CD4-positive, alpha-beta T cell (primary cell): ENCODE measurements around the gene SH3TC2. TPM values are rescaled to one million over a fixed set of nuclear protein-coding genes. Genes with fewer than 3 reads are reported as not detected.

Experiments
- ATAC-seq: fragments of 200-7000 bp; cut with Tn5 transposase; one replicate; pipeline ENCODE4 v1.10.0; 2022; ENCODE audit warnings: mild to moderate bottlenecking; ENCODE audit not compliant: poor library complexity
- CTCF ChIA-PET: fragments of 350-600 bp; sonication (Branson Sonifier 250); formaldehyde crosslinking; loops from one replicate; lab custom pipeline; 2021; ENCODE audit warnings: antibody characterized with exemption, inconsistent platforms; lab: Charles Lee
- POLR2A ChIA-PET: fragments of 350-600 bp; sonication (Branson Sonifier 250); formaldehyde crosslinking; loops from one replicate; lab custom pipeline; 2021; ENCODE audit warnings: antibody characterized with exemption, inconsistent platforms; lab: Charles Lee
- DNase-seq, 14 experiments: peaks; one replicate each; pipeline ENCODE4 v3.0.0-alpha.2; 2013 to 2020; ENCODE audit warnings: mixed read lengths in 2 of 14
- H3K27ac ChIP-seq, 2 donors: one replicate each; pipeline versions ENCODE4 v1.5.1 to v1.7.0; 2013; ENCODE audit warnings: low read length in 2 of 2, low read depth in 1 of 2, mild to moderate bottlenecking in 1 of 2
- H3K27me3 ChIP-seq, 2 experiments: 1 replicate in 1 of 2; 2 replicates in 1 of 2; pipeline versions ENCODE4 v1.6.1 to v1.7.0; 2013; ENCODE audit warnings: low read length in 2 of 2, control low read depth in 1 of 2, mild to moderate bottlenecking in 1 of 2, moderate library complexity in 1 of 2; ENCODE audit not compliant: insufficient read depth in 2 of 2, control insufficient read depth in 1 of 2
- H3K36me3 ChIP-seq: one replicate; pipeline ENCODE4 v1.6.1; 2013; ENCODE audit warnings: low read length, control low read depth; ENCODE audit not compliant: insufficient read depth
- H3K4me1 ChIP-seq: one replicate; pipeline ENCODE4 v1.6.1; 2013; ENCODE audit warnings: low read length, control low read depth; ENCODE audit not compliant: insufficient read depth
- H3K4me3 ChIP-seq: one replicate; pipeline ENCODE4 v1.5.1; 2013; ENCODE audit warnings: mild to moderate bottlenecking, low read length, moderate library complexity
- H3K9me3 ChIP-seq, 2 experiments: 1 replicate in 1 of 2; 2 replicates in 1 of 2; pipeline versions ENCODE4 v1.6.1 to v1.7.0; 2013; ENCODE audit warnings: low read length in 2 of 2, mild to moderate bottlenecking in 2 of 2, control low read depth in 1 of 2, moderate library complexity in 1 of 2; ENCODE audit not compliant: control insufficient read depth in 1 of 2, insufficient read depth in 1 of 2
- H3K27ac Mint-ChIP-seq: one replicate; pipeline ENCODE4 v1.8.0; 2020; ENCODE audit warnings: mixed read lengths
- H3K27me3 Mint-ChIP-seq: one replicate; pipeline ENCODE4 v1.8.0; 2021; ENCODE audit warnings: mixed read lengths
- H3K36me3 Mint-ChIP-seq: one replicate; pipeline ENCODE4 v1.8.0; 2021; ENCODE audit warnings: low read depth, mixed read lengths
- H3K4me1 Mint-ChIP-seq: one replicate; pipeline ENCODE4 v1.8.0; 2021; ENCODE audit warnings: low read depth, mixed read lengths
- H3K4me3 Mint-ChIP-seq: one replicate; pipeline ENCODE4 v1.8.0; 2020; ENCODE audit warnings: mild to moderate bottlenecking, mixed read lengths
- H3K9me3 Mint-ChIP-seq: one replicate; pipeline ENCODE4 v1.8.0; 2020; ENCODE audit warnings: mixed read lengths
- intact Hi-C, 2 experiments: fragments of 100-400 bp; cut with DNase I in 1 of 2; cut with micrococcal nuclease in 1 of 2; formaldehyde crosslinking; loops; one replicate each; pipeline versions ENCODE4 v1.15.1 to v1.9.0; 2023 to 2025; cut with DNase I, micrococcal nuclease
- total RNA-seq, 174 experiments: library from RNA in 2 of 174; stranded (reverse) in 2 of 174; gene quantifications; one replicate each; pipeline ENCODE4 v1.2.3 and lab custom pipeline; 2021 to 2026
- TF ChIP-seq, protein P1 (sequence below): fragments of 200-600 bp; IDR thresholded peaks from one replicate; pipeline ENCODE4 v1.8.0; 2022; ENCODE audit warnings: antibody characterized with exemption, mild to moderate bottlenecking

SH3TC2 gene
- total RNA-seq, 2 experiments from 2014 or later: not detected

DNA sequence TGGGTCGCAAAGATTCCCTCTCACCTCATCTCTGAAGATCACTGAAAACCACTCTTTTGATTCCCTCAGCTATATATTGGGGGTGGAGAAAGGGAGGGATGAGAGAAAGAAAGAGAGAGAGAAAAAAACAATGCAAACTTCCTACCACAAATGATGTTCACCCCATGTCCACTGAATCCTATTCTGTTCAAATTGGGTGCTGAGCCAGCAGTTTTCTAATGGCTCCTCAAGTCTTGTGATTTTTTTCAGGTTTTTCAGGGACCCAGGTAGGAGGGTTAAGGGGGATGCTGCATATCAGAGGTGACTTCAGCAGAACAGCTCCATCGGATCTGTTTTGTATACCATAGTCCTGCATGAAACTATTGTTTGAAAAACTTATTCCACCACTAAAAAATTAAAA, 95.9 kb downstream of the SH3TC2 start:
- TF ChIP-seq, protein P1, sequence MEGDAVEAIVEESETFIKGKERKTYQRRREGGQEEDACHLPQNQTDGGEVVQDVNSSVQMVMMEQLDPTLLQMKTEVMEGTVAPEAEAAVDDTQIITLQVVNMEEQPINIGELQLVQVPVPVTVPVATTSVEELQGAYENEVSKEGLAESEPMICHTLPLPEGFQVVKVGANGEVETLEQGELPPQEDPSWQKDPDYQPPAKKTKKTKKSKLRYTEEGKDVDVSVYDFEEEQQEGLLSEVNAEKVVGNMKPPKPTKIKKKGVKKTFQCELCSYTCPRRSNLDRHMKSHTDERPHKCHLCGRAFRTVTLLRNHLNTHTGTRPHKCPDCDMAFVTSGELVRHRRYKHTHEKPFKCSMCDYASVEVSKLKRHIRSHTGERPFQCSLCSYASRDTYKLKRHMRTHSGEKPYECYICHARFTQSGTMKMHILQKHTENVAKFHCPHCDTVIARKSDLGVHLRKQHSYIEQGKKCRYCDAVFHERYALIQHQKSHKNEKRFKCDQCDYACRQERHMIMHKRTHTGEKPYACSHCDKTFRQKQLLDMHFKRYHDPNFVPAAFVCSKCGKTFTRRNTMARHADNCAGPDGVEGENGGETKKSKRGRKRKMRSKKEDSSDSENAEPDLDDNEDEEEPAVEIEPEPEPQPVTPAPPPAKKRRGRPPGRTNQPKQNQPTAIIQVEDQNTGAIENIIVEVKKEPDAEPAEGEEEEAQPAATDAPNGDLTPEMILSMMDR: no peak
- intact Hi-C loops: no loop called here
- H3K4me3 Mint-ChIP-seq: no peak overlapping the region
- CTCF ChIA-PET: no interaction called here
- Histone ChIP-seq H3K4me1 (peaks cover 2% of the 10 kb centered on the region), H3K27me3 (no peaks in the 10 kb centered on the region), H3K36me3 (no peaks in the 10 kb centered on the region), H3K9me3 (no peaks in the 10 kb centered on the region), H3K27ac (no peak overlapping the region), H3K4me3 (no peak overlapping the region)
- POLR2A ChIA-PET: no interaction called here
- ATAC-seq (no peak), DNase-seq (no peak)
- no peaks in the 10 kb centered on the region for H3K9me3 Mint-ChIP-seq
- H3K36me3 Mint-ChIP-seq: no peaks in the 10 kb centered on the region
- H3K4me1 Mint-ChIP-seq: no peaks in the 10 kb centered on the region
- H3K27ac Mint-ChIP-seq: no peak overlapping the region
- H3K27me3 Mint-ChIP-seq: no peaks in the 10 kb centered on the region

DNA sequence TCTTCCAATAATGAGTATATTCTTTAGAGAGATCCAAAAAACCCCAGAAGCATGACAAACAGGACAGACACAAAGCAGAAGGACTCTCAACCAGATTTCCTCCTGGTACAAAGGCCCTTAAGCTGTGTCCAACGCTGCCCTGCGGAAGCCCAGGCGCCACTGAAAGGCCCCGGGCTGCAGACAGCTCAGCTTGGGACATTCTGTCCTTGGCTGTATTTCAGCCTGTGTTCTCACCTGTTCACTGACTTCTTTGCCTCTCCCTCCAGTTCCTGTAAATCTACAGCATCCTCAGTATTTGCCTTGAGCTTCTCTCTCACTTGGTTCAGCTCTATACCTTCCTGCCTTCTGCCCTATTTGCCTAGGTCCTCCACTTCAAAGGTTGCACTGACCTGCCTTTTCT, 96.5 kb downstream of the SH3TC2 start:
- TF ChIP-seq, protein P1: no peak
- ATAC-seq: no peak
- POLR2A ChIA-PET: no interaction called here
- Mint-ChIP-seq H3K27ac (no peak overlapping the region), H3K36me3 (no peaks in the 10 kb centered on the region), H3K9me3 (no peaks in the 10 kb centered on the region), H3K4me3 (no peak overlapping the region), H3K27me3 (no peaks in the 10 kb centered on the region), H3K4me1 (no peaks in the 10 kb centered on the region)
- Histone ChIP-seq H3K9me3 (no peaks in the 10 kb centered on the region), H3K27me3 (no peaks in the 10 kb centered on the region), H3K36me3 (no peaks in the 10 kb centered on the region), H3K4me1 (peaks cover 2% of the 10 kb centered on the region), H3K27ac (no peak overlapping the region), H3K4me3 (no peak overlapping the region)
- DNase-seq: no peak
- CTCF ChIA-PET: no interaction called here
- intact Hi-C loops: no loop called here

DNA sequence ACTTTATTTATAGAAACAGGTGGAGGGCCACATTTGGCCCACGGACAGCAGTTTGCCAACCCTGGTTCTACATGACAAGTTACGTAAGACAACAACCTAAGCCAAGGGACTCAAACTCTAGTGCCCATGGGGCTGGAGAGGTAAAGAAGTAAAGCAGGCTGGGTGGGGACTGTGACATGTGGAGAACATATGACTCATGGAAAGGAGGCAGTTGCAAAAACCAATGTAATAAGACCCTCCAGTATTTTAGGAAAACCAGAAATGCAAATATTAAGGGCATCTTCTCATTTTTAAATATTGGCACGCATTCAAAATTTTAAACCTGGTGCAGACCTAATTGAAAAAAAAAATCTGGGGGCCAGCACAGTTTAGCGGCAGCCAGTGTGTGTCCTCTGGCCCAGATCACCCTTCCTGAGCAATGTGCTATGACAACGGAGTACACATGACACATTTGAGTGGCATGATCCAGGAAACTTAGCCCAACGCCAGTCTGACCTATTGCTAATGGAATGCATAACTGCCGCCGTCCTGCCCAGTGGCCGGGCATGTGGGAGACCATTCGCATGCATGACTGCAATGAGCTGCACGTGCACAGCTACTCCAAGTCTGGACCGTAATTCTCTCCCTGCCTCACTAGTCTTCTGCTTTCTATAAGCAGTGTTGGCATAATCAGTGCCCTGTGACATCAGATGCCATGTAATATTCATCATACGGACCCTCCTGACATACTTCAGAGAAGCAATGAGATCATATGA, 97.2 kb downstream of the SH3TC2 start:
- no peaks in the 10 kb centered on the region for H3K27me3 Mint-ChIP-seq
- Histone ChIP-seq H3K27me3 (no peaks in the 10 kb centered on the region), H3K36me3 (no peaks in the 10 kb centered on the region), H3K9me3 (no peaks in the 10 kb centered on the region), H3K4me3 (no peak overlapping the region), H3K27ac (no peak overlapping the region), H3K4me1 (peaks cover 2% of the 10 kb centered on the region)
- no peak overlapping the region for H3K27ac Mint-ChIP-seq
- no peaks in the 10 kb centered on the region for H3K9me3 Mint-ChIP-seq
- ChIA-PET CTCF (no interaction called here), POLR2A (no interaction called here)
- H3K4me1 Mint-ChIP-seq: no peaks in the 10 kb centered on the region
- intact Hi-C loops: no loop called here
- no peak for DNase-seq
- TF ChIP-seq, protein P1: no peak
- ATAC-seq: no peak
- H3K36me3 Mint-ChIP-seq: no peaks in the 10 kb centered on the region
- H3K4me3 Mint-ChIP-seq: no peak overlapping the region
